Loucy (cell line): Measurements from ENCODE around the gene PFDN4.

Experiments used
- EZH2phosphoT487 ChIP-seq: fragments of 200-600 bp; IDR thresholded peaks from 2 replicates; pipeline ENCODE4 v1.6.1; 2018; ENCODE audit warnings: antibody characterized with exemption, mild to moderate bottlenecking, moderate library complexity, borderline replicate concordance
- TF ChIP-seq, protein P1 (sequence below): fragments of 200-600 bp; sonication (generic); conservative IDR thresholded peaks from 2 replicates; pipeline ENCODE4 v1.5.1; 2014; ENCODE audit warnings: mild to moderate bottlenecking, antibody characterized with exemption, low read length

DNA sequence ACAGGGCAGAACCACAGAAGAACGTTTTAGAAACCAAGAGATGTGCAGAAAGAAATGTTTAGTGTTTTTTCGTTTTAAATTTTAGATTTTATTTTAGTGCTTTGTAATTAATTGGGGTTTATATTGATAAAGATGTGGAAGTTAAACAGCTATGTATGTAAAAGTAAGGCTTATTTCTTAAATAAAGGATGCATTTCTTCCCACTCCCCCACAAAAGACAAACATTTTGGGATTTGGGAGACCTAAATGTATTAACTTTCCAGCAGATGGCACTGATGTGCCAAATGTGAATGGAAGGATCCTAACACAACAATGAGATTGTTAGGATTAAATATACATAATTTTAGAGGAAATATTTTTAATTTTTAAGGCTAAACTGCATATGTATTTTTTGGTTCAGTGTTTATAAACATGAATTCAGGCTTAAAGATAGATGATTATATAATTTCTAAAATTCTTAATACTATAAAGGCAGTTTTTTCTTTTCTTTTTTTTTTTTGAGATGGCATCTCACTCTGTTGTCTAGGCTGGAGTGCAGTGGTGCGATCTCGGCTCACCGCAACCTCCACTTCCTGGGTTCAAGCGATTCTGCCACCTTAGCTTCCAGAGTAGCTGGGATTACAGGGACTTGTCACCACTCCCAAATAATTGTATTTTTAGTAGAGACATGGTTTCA lies 12.0 kb downstream of the PFDN4 start:
- TF ChIP-seq, protein P1, sequence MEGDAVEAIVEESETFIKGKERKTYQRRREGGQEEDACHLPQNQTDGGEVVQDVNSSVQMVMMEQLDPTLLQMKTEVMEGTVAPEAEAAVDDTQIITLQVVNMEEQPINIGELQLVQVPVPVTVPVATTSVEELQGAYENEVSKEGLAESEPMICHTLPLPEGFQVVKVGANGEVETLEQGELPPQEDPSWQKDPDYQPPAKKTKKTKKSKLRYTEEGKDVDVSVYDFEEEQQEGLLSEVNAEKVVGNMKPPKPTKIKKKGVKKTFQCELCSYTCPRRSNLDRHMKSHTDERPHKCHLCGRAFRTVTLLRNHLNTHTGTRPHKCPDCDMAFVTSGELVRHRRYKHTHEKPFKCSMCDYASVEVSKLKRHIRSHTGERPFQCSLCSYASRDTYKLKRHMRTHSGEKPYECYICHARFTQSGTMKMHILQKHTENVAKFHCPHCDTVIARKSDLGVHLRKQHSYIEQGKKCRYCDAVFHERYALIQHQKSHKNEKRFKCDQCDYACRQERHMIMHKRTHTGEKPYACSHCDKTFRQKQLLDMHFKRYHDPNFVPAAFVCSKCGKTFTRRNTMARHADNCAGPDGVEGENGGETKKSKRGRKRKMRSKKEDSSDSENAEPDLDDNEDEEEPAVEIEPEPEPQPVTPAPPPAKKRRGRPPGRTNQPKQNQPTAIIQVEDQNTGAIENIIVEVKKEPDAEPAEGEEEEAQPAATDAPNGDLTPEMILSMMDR = peak; percentile 67
- no peak for TF ChIP-seq EZH2phosphoT487
